Measurements from ENCODE around the gene AFMID. TPM values are rescaled to one million over a fixed set of nuclear protein-coding genes. Genes with fewer than 3 reads are reported as not detected.

Gene AFMID
- total and polyA plus RNA-seq, 2 of the 13 experiments (the other 11 are each of a cell fraction or from before 2014, with no cell fraction given): 249 to 270 TPM

GRCh38 chr17:78142119-78142861, 44.9 kb upstream of the AFMID start (continued):
- TF ChIP-seq THAP8 (CRISPR knock-in tag; IDR thresholded peaks at IDR 0.05; ENCODE audit: borderline replicate concordance) (no peak), KDM2A (CRISPR knock-in tag; IDR thresholded peaks at IDR 0.05; ENCODE audit: borderline replicate concordance, low read depth) (peak; percentile 23; the same call in 1 of the 2 replicates)

GRCh38 chr17:78143214-78144146, 43.7 kb upstream of the AFMID start:
- Histone ChIP-seq H3K79me2 (ENCODE audit: insufficient read depth, low read length) (no peaks in the 10 kb centered on the region), H3K9ac (ENCODE audit: insufficient read depth, low read depth, low read length) (no peak overlapping the region), H3K4me3 (replicated peaks in 1 of 3; ENCODE audit: insufficient read depth in 1 of 3, low read depth in 2 of 3, low read length in 3 of 3) (peak overlapping the region in 1 of 3 experiments; percentile 65; a peak in 1 of 6 replicates), H2AFZ (ENCODE audit: low read length) (no peak overlapping the region), H3K4me1 (ENCODE audit: insufficient read depth, low read length) (peaks cover 90% of the 10 kb centered on the region), H3K4me2 (ENCODE audit: low read depth, low read length) (peak overlapping the region; percentile 78; the same call in 1 of the 2 replicates), H3K27ac (ENCODE audit: extremely low read length, insufficient read depth, low read length) (no peak overlapping the region), H3K27me3 (ENCODE audit: control insufficient read depth in 1 of 2, insufficient read depth in 2 of 2, low read length in 2 of 2) (peaks cover 9 to 26% of the 10 kb centered on the region in 2 experiments; a peak in 4 of 5 replicates), H3K9me3 (ENCODE audit: low read length) (no peaks in the 10 kb centered on the region), H4K20me1 (ENCODE audit: insufficient read depth, low read length) (no peaks in the 10 kb centered on the region), H3K36me3 (replicated peaks in 1 of 2; ENCODE audit: control insufficient read depth in 1 of 2, insufficient read depth in 2 of 2, low read length in 2 of 2) (no peaks in the 10 kb centered on the region)
- 49% methylated on average over 21 of the region's 21 CpGs for WGBS (ENCODE audit: low lambda C conversion rate)
- POLR2A ChIA-PET: interaction anchor here (0.6 to 2.2 kb wide), 6 partner anchors 8 to 234 kb away, joined by 4 to 11 read pairs (median 6); partner anchors contain the start of genes AFMID, SYNGR2 and TK1
- CTCF ChIA-PET (ENCODE audit: low intra/inter-chr PET ratio, low total read pairs): no interaction called here
- in situ Hi-C loops (cut with HindIII; ENCODE audit: extremely low pct_ligation_motif_present, low pct_unique_long_range_greater_than_20kb) (no loop called here), intact Hi-C loops (cut with micrococcal nuclease; ENCODE audit: unreplicated experiment) (loop anchor here (5.0 kb wide), 2 partner anchors 699 to 784 kb away; partner anchors contain the start of genes TIMP2 and USP36)
- DNase-seq (ENCODE audit: low spot score): no peak
- TF ChIP-seq TMF1 (CRISPR knock-in tag; IDR thresholded peaks at IDR 0.05; ENCODE audit: low read depth) (0 out of 2 replicates have a peak, but pooled peaks have one; percentile 40), SYNCRIP (IDR thresholded peaks at IDR 0.05; ENCODE audit: insufficient read depth, low read depth, low read length) (no peak), ARID3A (IDR thresholded peaks at IDR 0.05; ENCODE audit: low read depth, low read length) (no peak)
- ATAC-seq: no peak
- BruUV-seq (replicated peaks): no TSS peak
- no peak for FAIRE-seq

All from HepG2 (cell line).